ENCODE measurements around the gene DUOX2. TPM values are rescaled to one million over a fixed set of nuclear protein-coding genes. Genes with fewer than 3 reads are reported as not detected.
A peak's percentile ranks its signal among the peaks of the same experiment; 100 is the strongest.

DUOX2 gene
- polyA plus RNA-seq, 1 experiment: not detected

DNA sequence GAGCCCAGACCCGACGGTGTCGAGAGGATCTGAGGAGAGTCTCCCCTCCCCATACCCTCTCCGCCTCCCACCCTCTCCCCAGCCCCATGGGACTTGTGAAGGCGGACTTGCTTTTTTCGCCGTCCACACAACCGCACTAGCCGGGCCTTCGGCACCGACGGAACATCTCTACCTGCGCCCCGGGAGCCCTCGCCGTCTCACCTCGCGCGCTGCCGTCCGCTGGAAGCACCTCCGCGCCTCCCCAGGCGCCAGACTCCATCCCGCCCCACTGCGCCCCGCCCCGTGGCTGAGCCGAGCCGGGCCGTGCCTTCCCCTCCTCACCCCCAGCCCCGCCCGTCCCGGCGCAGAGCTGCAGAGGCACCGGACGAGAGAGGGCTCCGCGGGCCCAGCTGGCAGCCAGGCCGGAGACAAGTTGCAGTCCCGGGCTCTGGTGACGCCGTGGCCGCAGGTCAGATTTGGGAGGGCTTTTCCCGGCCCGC lies 15.7 kb upstream of the DUOX2 start, which contains the start of the genes DUOX1 and DUOXA1:
DUOX1 (plus strand) TSS at position 344 of the 479 bp plus-strand sequence. CDS start 1,973 bp downstream, outside the sequence.
DUOXA1 (minus strand) TSS at position 229 of the 479 bp plus-strand sequence. CDS start 6,865 bp downstream, outside the sequence.
- TF ChIP-seq, protein P1, sequence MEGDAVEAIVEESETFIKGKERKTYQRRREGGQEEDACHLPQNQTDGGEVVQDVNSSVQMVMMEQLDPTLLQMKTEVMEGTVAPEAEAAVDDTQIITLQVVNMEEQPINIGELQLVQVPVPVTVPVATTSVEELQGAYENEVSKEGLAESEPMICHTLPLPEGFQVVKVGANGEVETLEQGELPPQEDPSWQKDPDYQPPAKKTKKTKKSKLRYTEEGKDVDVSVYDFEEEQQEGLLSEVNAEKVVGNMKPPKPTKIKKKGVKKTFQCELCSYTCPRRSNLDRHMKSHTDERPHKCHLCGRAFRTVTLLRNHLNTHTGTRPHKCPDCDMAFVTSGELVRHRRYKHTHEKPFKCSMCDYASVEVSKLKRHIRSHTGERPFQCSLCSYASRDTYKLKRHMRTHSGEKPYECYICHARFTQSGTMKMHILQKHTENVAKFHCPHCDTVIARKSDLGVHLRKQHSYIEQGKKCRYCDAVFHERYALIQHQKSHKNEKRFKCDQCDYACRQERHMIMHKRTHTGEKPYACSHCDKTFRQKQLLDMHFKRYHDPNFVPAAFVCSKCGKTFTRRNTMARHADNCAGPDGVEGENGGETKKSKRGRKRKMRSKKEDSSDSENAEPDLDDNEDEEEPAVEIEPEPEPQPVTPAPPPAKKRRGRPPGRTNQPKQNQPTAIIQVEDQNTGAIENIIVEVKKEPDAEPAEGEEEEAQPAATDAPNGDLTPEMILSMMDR (IDR thresholded peaks at IDR 0.05; ENCODE audit: low read depth, low read length): no peak
- POLR2A ChIA-PET: no interaction called here
- Histone ChIP-seq H3K27me3 (ENCODE audit: control insufficient read depth, insufficient read depth, low read length) (peaks cover 66% of the 10 kb centered on the region), H3K9me3 (ENCODE audit: control insufficient read depth, insufficient read depth, low read length) (no peaks in the 10 kb centered on the region; the same call in 1 of the 2 replicates), H3K27ac (ENCODE audit: low read depth, low read length) (no peak within 1 kb of the TSS), H3K4me3 (ENCODE audit: low read depth, low read length) (no peak within 1 kb of the TSS)
- no peak for DNase-seq (ENCODE audit: low read depth, low spot score)
- CTCF ChIA-PET: interaction anchor here (5.6 kb wide), 1 partner anchor 11 kb away, joined by 30 read pairs; no protein-coding TSS in a partner anchor

DNA sequence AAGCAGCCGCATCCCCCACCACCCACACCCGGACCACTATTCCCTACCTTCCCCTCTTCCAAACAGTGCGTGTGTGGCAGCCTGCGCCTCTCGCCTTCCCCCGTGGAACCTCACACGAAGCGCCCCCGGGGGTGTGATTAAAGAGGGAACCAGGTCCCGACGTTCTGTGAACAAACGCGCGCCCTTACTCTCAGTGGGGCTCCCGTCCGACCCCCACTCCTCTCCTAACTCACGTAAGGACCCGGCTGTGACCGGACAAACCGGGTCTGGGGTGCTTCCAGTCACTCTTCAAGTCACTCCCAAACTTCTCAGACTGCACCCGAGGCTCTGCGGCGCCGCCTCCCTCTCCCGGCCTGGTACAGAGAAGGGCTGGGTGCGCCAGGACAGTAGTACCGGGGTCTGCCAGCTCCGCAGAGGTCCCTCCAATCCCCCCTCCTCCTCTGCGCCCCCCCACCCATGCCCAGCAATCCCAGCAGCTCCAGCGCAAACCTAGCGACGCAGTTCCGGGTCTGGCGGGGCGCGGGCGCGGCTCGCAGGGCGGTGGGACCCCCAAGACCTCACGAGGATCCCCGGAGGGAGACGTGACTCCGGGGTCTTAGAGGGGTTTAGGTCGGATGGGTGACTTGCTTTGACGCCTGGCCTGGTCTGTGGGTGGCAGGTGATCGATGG lies 15.1 kb upstream of the DUOX2 start:
- H3K4me3 ChIP-seq (ENCODE audit: low read depth, low read length): no peak overlapping the region
- CTCF ChIA-PET: no interaction called here
- H3K9me3 ChIP-seq (ENCODE audit: control insufficient read depth, insufficient read depth, low read length): no peaks in the 10 kb centered on the region; the same call in 1 of the 2 replicates
- no peak overlapping the region for H3K27ac ChIP-seq (ENCODE audit: low read depth, low read length)
- TF ChIP-seq, protein P1 (IDR thresholded peaks at IDR 0.05; ENCODE audit: low read depth, low read length): no peak
- DNase-seq (ENCODE audit: low read depth, low spot score): no peak
- peaks cover 60% of the 10 kb centered on the region for H3K27me3 ChIP-seq (ENCODE audit: control insufficient read depth, insufficient read depth, low read length)
- POLR2A ChIA-PET: no interaction called here

DNA sequence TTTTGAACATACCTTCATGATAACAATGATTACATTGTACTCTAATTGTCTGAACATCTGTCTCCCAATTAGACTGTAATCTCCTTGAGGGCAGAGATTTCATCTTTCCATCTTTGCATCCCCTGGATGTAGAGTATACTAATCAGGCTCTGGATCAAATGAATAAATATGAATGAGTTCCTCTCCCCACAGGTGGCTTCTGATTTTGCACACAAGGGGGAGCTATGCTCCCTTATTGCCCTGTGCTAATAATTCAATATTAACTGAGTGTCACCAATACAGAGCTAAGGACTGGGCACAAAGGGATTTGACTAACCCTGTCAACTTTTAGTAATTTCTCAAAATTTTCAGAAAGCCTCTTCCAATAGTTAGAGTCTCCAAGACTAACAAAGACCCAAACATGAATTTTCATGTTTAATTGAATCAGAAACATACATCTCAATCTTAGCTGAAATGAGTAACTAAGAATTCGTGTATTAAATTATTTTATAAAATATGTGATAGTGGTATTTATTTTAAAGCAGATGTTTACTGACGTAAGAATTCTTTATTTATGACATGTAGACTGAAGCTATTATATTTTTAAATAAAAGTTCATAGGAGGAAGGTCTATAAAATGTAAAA lies 12.7 kb upstream of the DUOX2 start:
- no peak for DNase-seq (ENCODE audit: low read depth, low spot score)
- ChIA-PET CTCF (interaction anchor here (0.6 to 2.7 kb wide), 21 partner anchors 8 to 432 kb away, joined by 3 to 37 read pairs (median 4); partner anchors contain the start of genes DUOX2 and DUOXA2), POLR2A (no interaction called here)
- H3K4me3 ChIP-seq (ENCODE audit: low read depth, low read length): no peak overlapping the region
- TF ChIP-seq, protein P1 (IDR thresholded peaks at IDR 0.05; ENCODE audit: low read depth, low read length): peak; percentile 64
- peaks cover 42% of the 10 kb centered on the region for H3K27me3 ChIP-seq (ENCODE audit: control insufficient read depth, insufficient read depth, low read length)
- H3K9me3 ChIP-seq (ENCODE audit: control insufficient read depth, insufficient read depth, low read length): no peaks in the 10 kb centered on the region; the same call in 1 of the 2 replicates
- H3K27ac ChIP-seq (ENCODE audit: low read depth, low read length): no peak overlapping the region

DNA sequence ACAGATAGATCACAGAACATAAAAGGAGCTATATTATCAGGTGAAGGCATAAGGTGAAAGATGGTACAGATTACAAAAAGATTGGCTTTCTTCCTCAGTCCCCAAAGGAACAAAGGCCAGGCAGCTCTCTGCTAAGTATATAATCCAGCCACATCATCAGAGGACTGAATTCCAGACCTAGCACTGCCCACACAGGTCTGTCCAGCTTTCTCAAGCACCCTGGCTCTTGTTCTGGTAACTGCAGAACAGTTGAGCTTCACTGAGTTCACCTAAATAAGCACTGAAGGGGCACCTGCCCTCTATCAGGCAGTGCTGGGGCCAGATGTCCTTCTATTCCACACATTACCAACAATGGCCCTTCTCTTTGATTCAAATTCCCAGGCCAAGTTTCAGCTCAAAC lies 9.4 kb upstream of the DUOX2 start:
- H3K27me3 ChIP-seq (ENCODE audit: control insufficient read depth, insufficient read depth, low read length): peaks cover 15% of the 10 kb centered on the region
- TF ChIP-seq, protein P1 (IDR thresholded peaks at IDR 0.05; ENCODE audit: low read depth, low read length): no peak
- H3K4me3 ChIP-seq (ENCODE audit: low read depth, low read length): no peak overlapping the region
- POLR2A ChIA-PET: no interaction called here
- CTCF ChIA-PET: interaction anchor here (0.9 to 2.8 kb wide), 3 partner anchors 39 to 277 kb away, joined by 4 to 10 read pairs (median 4); no protein-coding TSS in a partner anchor
- no peak overlapping the region for H3K27ac ChIP-seq (ENCODE audit: low read depth, low read length)
- no peaks in the 10 kb centered on the region for H3K9me3 ChIP-seq (ENCODE audit: control insufficient read depth, insufficient read depth, low read length)
- DNase-seq (ENCODE audit: low read depth, low spot score): no peak
